ENCODE results near the gene DGKI.

DGKI gene

GRCh38 chr7:137485818-137486217, 361.0 kb downstream of the DGKI start:
- H3K4me3 ChIP-seq (ENCODE audit: control insufficient read depth, low read depth, low read length): no peak overlapping the region
- TF ChIP-seq, protein P1, sequence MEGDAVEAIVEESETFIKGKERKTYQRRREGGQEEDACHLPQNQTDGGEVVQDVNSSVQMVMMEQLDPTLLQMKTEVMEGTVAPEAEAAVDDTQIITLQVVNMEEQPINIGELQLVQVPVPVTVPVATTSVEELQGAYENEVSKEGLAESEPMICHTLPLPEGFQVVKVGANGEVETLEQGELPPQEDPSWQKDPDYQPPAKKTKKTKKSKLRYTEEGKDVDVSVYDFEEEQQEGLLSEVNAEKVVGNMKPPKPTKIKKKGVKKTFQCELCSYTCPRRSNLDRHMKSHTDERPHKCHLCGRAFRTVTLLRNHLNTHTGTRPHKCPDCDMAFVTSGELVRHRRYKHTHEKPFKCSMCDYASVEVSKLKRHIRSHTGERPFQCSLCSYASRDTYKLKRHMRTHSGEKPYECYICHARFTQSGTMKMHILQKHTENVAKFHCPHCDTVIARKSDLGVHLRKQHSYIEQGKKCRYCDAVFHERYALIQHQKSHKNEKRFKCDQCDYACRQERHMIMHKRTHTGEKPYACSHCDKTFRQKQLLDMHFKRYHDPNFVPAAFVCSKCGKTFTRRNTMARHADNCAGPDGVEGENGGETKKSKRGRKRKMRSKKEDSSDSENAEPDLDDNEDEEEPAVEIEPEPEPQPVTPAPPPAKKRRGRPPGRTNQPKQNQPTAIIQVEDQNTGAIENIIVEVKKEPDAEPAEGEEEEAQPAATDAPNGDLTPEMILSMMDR (conservative IDR thresholded peaks at IDR 0.05; ENCODE audit: control insufficient read depth, insufficient read depth, low read depth, low read length): no peak
- DNase-seq (ENCODE audit: low read depth): no peak

GRCh38 chr7:137484326-137484725, 362.4 kb downstream of the DGKI start:
- no peak for DNase-seq (ENCODE audit: low read depth)
- TF ChIP-seq, protein P1 (conservative IDR thresholded peaks at IDR 0.05; ENCODE audit: control insufficient read depth, insufficient read depth, low read depth, low read length): no peak
- no peak overlapping the region for H3K4me3 ChIP-seq (ENCODE audit: control insufficient read depth, low read depth, low read length)

DNA sequence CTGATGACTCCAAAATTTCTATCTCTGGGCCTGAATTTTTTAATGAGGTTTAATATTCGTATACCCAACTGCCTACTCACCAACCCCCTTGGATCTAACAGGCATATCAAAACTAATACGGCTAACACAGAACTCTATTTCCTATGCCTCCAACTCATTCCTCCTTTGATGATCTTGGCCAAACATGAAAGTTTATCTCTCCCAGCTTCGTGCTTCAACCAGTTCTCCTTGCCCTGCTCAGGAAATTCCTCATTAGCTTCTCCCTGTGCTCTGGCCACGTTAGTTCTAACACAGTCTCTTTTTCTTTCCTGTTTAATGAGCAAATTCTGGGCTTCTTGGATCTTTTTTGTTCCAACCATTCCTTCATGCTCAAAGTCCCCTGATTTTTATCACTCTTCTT, 364.3 kb downstream of the DGKI start:
- H3K4me3 ChIP-seq (ENCODE audit: control insufficient read depth, low read depth, low read length): no peak overlapping the region
- no peak for DNase-seq (ENCODE audit: low read depth)
- TF ChIP-seq, protein P1 (conservative IDR thresholded peaks at IDR 0.05; ENCODE audit: control insufficient read depth, insufficient read depth, low read depth, low read length): no peak

- no peak overlapping the region for H3K4me3 ChIP-seq (ENCODE audit: control insufficient read depth, low read depth, low read length)
- TF ChIP-seq, protein P1 (conservative IDR thresholded peaks at IDR 0.05; ENCODE audit: control insufficient read depth, insufficient read depth, low read depth, low read length): no peak
- peak; percentile 17 for DNase-seq (ENCODE audit: low read depth)
Measured at GRCh38 chr7:137480824-137481365, 365.9 kb downstream of the DGKI start.

GRCh38 chr7:137480401-137480800, 366.4 kb downstream of the DGKI start:
- no peak for DNase-seq (ENCODE audit: low read depth)
- TF ChIP-seq, protein P1 (conservative IDR thresholded peaks at IDR 0.05; ENCODE audit: control insufficient read depth, insufficient read depth, low read depth, low read length): no peak
- H3K4me3 ChIP-seq (ENCODE audit: control insufficient read depth, low read depth, low read length): no peak overlapping the region

- DNase-seq (ENCODE audit: low read depth): peak; percentile 53
- TF ChIP-seq, protein P1 (conservative IDR thresholded peaks at IDR 0.05; ENCODE audit: control insufficient read depth, insufficient read depth, low read depth, low read length): no peak
- no peak overlapping the region for H3K4me3 ChIP-seq (ENCODE audit: control insufficient read depth, low read depth, low read length)
Measured at GRCh38 chr7:137476937-137477336, 369.8 kb downstream of the DGKI start.

- TF ChIP-seq, protein P1 (conservative IDR thresholded peaks at IDR 0.05; ENCODE audit: control insufficient read depth, insufficient read depth, low read depth, low read length): no peak
Measured at GRCh38 chr7:137475966-137476365, 370.8 kb downstream of the DGKI start.

More at GRCh38 chr7:137475966-137476365, 370.8 kb downstream of the DGKI start:
- peak; percentile 61 for DNase-seq (ENCODE audit: low read depth)
- H3K4me3 ChIP-seq (ENCODE audit: control insufficient read depth, low read depth, low read length): no peak overlapping the region
